Spleen (tissue), 11 donors: ENCODE results near the gene ALOX5AP. TPM values are rescaled to one million over a fixed set of nuclear protein-coding genes. Genes with fewer than 3 reads are reported as not detected.

Experiments
- DNase-seq: peaks from one replicate; pipeline ENCODE4 v3.0.0-alpha.2; 2020
- H3K27ac ChIP-seq, 8 donors: fragments of 200-600 bp; sonication (generic) in 7 of 8; 1 replicate in 4 of 8; 2 replicates in 4 of 8; pipeline versions ENCODE4 v1.5.0 to v1.8.0; 2016 to 2021; ENCODE audit warnings: inconsistent platforms in 4 of 8, mild to moderate bottlenecking in 4 of 8, moderate library complexity in 1 of 8
- H3K27me3 ChIP-seq, 7 donors: fragments of 200-600 bp; sonication (generic) in 6 of 7; replicated peaks in 1 of 7; 1 replicate in 4 of 7; 2 replicates in 3 of 7; pipeline versions ENCODE4 v1.5.0 to v1.8.0; 2016 to 2021; ENCODE audit warnings: inconsistent platforms in 3 of 7, mild to moderate bottlenecking in 1 of 7
- H3K36me3 ChIP-seq, 6 donors: fragments of 200-600 bp; sonication (generic) in 5 of 6; 1 replicate in 4 of 6; 2 replicates in 2 of 6; pipeline versions ENCODE4 v1.5.0 to v1.8.0; 2016 to 2021; ENCODE audit warnings: inconsistent platforms in 2 of 6
- H3K4me1 ChIP-seq, 6 donors: fragments of 200-600 bp; sonication (generic) in 5 of 6; 1 replicate in 3 of 6; 2 replicates in 3 of 6; pipeline versions ENCODE4 v1.5.0 to v1.8.0; 2016 to 2021; ENCODE audit warnings: inconsistent platforms in 3 of 6
- H3K4me3 ChIP-seq, 8 donors: fragments of 200-600 bp; sonication (generic) in 7 of 8; 1 replicate in 4 of 8; 2 replicates in 4 of 8; pipeline versions ENCODE4 v1.5.0 to v1.8.0; 2016 to 2021; ENCODE audit warnings: inconsistent platforms in 4 of 8, mild to moderate bottlenecking in 4 of 8, moderate library complexity in 2 of 8
- H3K9me3 ChIP-seq, 8 donors: fragments of 200-600 bp; sonication (generic) in 7 of 8; 1 replicate in 4 of 8; 2 replicates in 4 of 8; pipeline versions ENCODE4 v1.5.0 to v1.8.0; 2016 to 2021; ENCODE audit warnings: inconsistent platforms in 4 of 8
- POLR2A ChIP-seq, 3 donors: fragments of 450-650 bp; IDR thresholded peaks; one replicate each; pipeline ENCODE4 v1.5.1; 2017; ENCODE audit warnings: antibody characterized with exemption in 3 of 3, mild to moderate bottlenecking in 1 of 3
- POLR2AphosphoS5 ChIP-seq, 3 donors: sonication (generic); formaldehyde crosslinking; IDR thresholded peaks; one replicate each; pipeline ENCODE4 v1.5.1; 2017; ENCODE audit warnings: antibody characterized with exemption in 3 of 3
- WGBS, 5 donors: extraction: QIAGEN DNeasy Blood & Tissue Kit in 3 of 5; methylation state at CpG; one replicate each; pipeline versions ENCODE4 v1.1.5 to v1.1.7; 2013 to 2018; 5-methylcytosine and 5-hydroxymethylcytosine counted together
- intact Hi-C: fragments of 100-400 bp; cut with DNase I; formaldehyde crosslinking; loops from one replicate; pipeline ENCODE4 v1.15.0; 2023; ENCODE audit warnings: low total_unique reads
- polyA plus RNA-seq, 3 donors: library from polyadenylated mRNA; stranded (reverse); fragments of 200-250 nt; gene quantifications; one replicate each; pipeline ENCODE4 v1.2.1, GENCODE V29; 2013
- total RNA-seq, 7 donors: library from RNA; depleted of rRNA in 3 of 7; stranded (reverse); fragments of >200 nt in 3 of 7; fragmentation: NEBNext Ultra II Directional in 4 of 7; extraction: Animal tissue kit (Norgen Biotek cat#: 25700) in 4 of 7; gene quantifications; one replicate each; pipeline versions ENCODE4 v1.1.0 to v1.2.1, GENCODE V29; 2016 to 2021
- TF ChIP-seq, protein P1 (sequence below), 11 experiments: fragments of 200-600 bp in 7 of 11; fragments of 450-650 bp in 4 of 11; sonication (generic) in 4 of 11; IDR thresholded peaks in 8 of 11; conservative IDR thresholded peaks in 3 of 11; 1 replicate in 7 of 11; 2 replicates in 4 of 11; pipeline versions ENCODE4 v1.4.0 to v1.8.0; 2016 to 2021; ENCODE audit warnings: antibody characterized with exemption in 11 of 11, inconsistent platforms in 4 of 11, mild to moderate bottlenecking in 1 of 11
- donor health status: healthy with polysubstance abuse.
- donor health status: DM: no; HTN: no; CAD: no; lungs with moderate emphysema.
- donor health status: DM: no; HTN: no; CAD: no.
- donor health status: Bipolar disorder and iron deficiency.
- donor health status: healthy.
- donor health status: DM: no; HTN: no; CAD: no.
- donor health status: DM: yes; HTN: yes; CAD: no.

The ALOX5AP gene
- total and polyA plus RNA-seq, 10 donors = 36.8 to 268 (median 70.0) TPM

DNA sequence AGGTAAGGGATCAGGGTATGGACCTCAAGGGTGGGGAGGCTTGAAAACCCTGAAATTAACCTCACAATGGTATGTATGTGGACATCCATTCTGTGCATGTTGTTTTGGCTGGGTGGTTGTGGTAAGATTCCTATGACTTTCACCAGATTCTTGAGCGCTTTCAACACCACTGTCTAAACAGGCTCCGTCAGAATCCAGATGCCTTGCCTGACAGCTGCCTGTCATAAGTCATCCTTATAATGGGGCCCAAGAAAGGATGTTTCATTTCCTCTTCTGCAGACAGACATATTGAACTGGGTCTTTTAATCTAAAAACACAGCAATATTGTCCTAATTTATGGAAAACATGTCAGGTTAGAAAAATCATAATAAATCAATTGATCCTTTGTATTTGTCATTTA, 41.3 kb downstream of the ALOX5AP start:
- Histone ChIP-seq H3K4me1 (peaks cover 0 to 26% (median 7%) of the 10 kb centered on the region in 6 donors), H3K27ac (no peak overlapping the region), H3K9me3 (no peaks in the 10 kb centered on the region), H3K36me3 (peaks cover 0 to 6% (median 0%) of the 10 kb centered on the region in 6 donors), H3K27me3 (no peaks in the 10 kb centered on the region), H3K4me3 (no peak overlapping the region)
- no peak for TF ChIP-seq POLR2AphosphoS5 (IDR thresholded peaks at IDR 0.05)
- TF ChIP-seq, protein P1, sequence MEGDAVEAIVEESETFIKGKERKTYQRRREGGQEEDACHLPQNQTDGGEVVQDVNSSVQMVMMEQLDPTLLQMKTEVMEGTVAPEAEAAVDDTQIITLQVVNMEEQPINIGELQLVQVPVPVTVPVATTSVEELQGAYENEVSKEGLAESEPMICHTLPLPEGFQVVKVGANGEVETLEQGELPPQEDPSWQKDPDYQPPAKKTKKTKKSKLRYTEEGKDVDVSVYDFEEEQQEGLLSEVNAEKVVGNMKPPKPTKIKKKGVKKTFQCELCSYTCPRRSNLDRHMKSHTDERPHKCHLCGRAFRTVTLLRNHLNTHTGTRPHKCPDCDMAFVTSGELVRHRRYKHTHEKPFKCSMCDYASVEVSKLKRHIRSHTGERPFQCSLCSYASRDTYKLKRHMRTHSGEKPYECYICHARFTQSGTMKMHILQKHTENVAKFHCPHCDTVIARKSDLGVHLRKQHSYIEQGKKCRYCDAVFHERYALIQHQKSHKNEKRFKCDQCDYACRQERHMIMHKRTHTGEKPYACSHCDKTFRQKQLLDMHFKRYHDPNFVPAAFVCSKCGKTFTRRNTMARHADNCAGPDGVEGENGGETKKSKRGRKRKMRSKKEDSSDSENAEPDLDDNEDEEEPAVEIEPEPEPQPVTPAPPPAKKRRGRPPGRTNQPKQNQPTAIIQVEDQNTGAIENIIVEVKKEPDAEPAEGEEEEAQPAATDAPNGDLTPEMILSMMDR (IDR thresholded peaks at IDR 0.05 in 8 of 11, conservative IDR thresholded peaks at IDR 0.05 in 3 of 11) = no peak
- no peak for TF ChIP-seq POLR2A (IDR thresholded peaks at IDR 0.05)
- 51 to 72% (median 69%) methylated on average over 2 of the region's 2 CpGs for WGBS, 5 donors
- no peak for DNase-seq
- intact Hi-C loops = no loop called here

DNA sequence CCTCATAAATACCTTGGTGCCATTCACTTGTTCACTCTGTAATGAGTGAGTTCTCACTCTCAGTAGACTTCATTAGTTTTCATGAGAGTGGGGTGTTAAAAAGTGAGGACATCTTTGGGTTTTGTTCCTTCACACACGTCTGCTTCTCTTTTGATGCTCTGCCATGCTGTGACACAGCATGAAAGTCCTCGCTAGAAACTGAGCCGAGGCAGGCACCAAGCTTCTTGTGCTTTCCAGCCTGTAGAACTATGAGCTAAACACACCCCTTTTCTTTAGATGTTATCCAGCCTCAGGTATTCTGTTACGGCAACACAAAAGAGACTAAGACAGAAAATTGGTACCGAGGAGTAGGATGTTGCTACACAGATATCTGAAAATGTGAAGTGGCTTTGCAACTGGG, 43.7 kb downstream of the ALOX5AP start:
- Histone ChIP-seq H3K36me3 (no peaks in the 10 kb centered on the region), H3K4me1 (peaks cover 0 to 17% (median 7%) of the 10 kb centered on the region in 6 donors), H3K27me3 (no peaks in the 10 kb centered on the region), H3K4me3 (no peak overlapping the region), H3K27ac (no peak overlapping the region), H3K9me3 (no peaks in the 10 kb centered on the region)
- no peak for DNase-seq
- TF ChIP-seq POLR2A (IDR thresholded peaks at IDR 0.05) = no peak
- TF ChIP-seq, protein P1 (IDR thresholded peaks at IDR 0.05 in 8 of 11, conservative IDR thresholded peaks at IDR 0.05 in 3 of 11) = no peak
- TF ChIP-seq POLR2AphosphoS5 (IDR thresholded peaks at IDR 0.05) = no peak
- whole genome bisulfite sequencing, 5 donors = 78 to 85% (median 80%) methylated on average over 5 of the region's 5 CpGs
- intact Hi-C loops = no loop called here

DNA sequence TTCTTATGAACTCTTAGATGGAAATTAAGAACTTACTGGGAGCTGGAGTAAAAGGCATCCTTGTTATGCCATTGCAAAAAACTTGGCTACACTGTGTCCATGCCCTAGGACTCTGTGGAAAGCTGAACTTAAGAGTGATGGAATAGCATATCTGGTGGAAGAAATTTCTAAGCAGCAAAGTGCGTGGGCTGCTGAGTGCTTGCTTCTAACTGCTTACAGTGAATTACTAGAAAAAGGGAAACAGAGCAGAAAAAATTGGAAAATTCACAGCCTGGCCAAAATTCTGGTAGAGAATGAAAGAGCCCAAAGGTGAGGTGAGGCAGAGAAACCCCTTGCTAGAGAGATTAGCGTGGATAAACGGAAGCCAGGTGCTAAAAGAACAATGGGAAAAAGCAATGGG, 44.3 kb downstream of the ALOX5AP start:
- intact Hi-C loops = no loop called here
- 67 to 86% (median 82%) methylated on average over 3 of the region's 3 CpGs for WGBS, 5 donors
- Histone ChIP-seq H3K4me1 (peaks cover 0 to 11% (median 3%) of the 10 kb centered on the region in 6 donors), H3K9me3 (no peaks in the 10 kb centered on the region), H3K27ac (no peak overlapping the region), H3K27me3 (no peaks in the 10 kb centered on the region), H3K4me3 (no peak overlapping the region), H3K36me3 (no peaks in the 10 kb centered on the region)
- DNase-seq = no peak
- TF ChIP-seq, protein P1 (IDR thresholded peaks at IDR 0.05 in 8 of 11, conservative IDR thresholded peaks at IDR 0.05 in 3 of 11) = no peak
- TF ChIP-seq POLR2A (IDR thresholded peaks at IDR 0.05) (no peak), POLR2AphosphoS5 (IDR thresholded peaks at IDR 0.05) (no peak)

DNA sequence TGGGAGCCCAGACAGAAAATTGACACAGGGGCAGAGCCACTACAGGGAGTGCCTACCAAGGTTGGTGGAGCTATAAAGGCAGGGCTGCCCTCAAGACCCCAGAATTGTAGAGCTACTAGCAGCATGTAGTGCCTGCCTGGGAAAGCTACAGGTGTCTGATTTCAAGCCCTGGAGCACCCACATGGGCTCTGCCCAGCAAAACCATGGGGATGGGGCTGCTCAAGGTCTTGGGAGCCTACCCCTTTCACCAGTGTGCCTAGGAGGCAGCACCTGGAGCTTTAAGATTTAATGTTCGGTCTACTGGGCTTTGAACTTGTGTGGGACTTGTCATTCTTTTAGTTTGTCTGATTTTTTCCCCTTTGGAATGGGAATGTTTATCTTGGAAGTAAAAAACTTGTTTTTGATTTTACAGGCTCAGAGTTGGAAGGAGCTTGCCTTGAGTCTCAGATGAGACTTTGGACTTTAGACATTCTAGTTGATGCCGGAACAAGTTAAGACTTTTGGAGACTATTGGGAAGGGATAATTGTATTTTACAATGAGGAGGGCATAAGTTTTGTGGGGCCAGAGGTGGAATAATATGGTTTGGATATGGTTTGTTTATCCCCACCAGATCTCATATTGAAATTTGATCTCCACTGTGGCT, 45.1 kb downstream of the ALOX5AP start:
- no peak for DNase-seq
- TF ChIP-seq POLR2AphosphoS5 (IDR thresholded peaks at IDR 0.05) (no peak), POLR2A (IDR thresholded peaks at IDR 0.05) (no peak)
- TF ChIP-seq, protein P1 (IDR thresholded peaks at IDR 0.05 in 8 of 11, conservative IDR thresholded peaks at IDR 0.05 in 3 of 11) = no peak
- Histone ChIP-seq H3K36me3 (no peaks in the 10 kb centered on the region), H3K4me3 (no peak overlapping the region), H3K4me1 (peaks cover 0 to 11% (median 0%) of the 10 kb centered on the region in 6 donors), H3K27me3 (no peaks in the 10 kb centered on the region), H3K27ac (no peak overlapping the region), H3K9me3 (no peaks in the 10 kb centered on the region)
- intact Hi-C loops = no loop called here
- WGBS, 5 donors = 93 to 96% (median 95%) methylated on average over 2 of the region's 2 CpGs
